ENCODE data around the gene IL37. TPM values are rescaled to one million over a fixed set of nuclear protein-coding genes. Genes with fewer than 3 reads are reported as not detected.

The IL37 gene, protein sequence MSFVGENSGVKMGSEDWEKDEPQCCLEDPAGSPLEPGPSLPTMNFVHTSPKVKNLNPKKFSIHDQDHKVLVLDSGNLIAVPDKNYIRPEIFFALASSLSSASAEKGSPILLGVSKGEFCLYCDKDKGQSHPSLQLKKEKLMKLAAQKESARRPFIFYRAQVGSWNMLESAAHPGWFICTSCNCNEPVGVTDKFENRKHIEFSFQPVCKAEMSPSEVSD
- total RNA-seq = 1 to 10 TPM in 2 of 4 donors, not detected in 2; 1.1 to 2.6 TPM

DNA sequence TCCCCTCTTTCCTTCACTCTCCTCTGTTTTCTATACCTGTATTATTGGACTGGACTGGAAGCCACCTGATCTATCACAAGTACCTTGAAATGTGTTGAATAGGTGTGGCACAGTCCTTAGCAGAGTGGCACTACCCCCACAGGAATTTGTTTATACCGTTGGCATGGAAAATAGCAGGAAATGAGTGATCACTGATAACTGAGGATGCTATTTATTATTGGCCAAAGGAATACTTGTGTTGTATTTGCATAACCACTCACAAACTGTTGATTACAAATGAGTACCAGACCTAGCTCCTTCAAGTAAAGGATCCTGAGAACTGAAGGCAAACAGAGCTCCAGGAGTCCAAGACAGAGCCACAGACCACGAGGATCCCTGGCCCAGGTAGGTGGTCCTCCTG lies at the start of gene IL37:
TSS of gene IL37 (plus strand) at position 301 of the 400 bp plus-strand sequence. CDS start 1,848 bp downstream, outside the sequence.
- intact Hi-C loops (cut with DNase I; ENCODE audit: low total_unique reads) = no loop called here

DNA sequence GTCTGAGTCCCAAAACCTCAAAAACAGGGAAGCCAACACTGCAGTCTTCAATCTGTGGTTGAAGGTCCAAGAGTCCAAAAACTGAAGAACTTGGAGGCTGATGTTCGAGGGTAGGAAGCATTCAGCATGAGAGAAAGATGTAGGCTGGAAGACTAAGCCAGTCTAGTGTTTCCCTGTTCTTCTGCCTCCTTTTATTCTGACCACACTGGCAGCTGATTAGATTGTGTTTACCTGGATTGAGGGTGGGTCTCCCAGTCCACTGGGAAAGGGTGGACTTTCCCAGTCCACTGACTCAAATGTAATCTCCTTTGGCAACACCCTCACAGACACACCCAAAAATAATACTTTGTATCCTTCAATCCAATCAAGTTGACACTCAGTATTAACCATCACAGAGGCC lies 46.9 kb upstream of the IL37 start:
- no peaks in the 10 kb centered on the region for H3K36me3 ChIP-seq
- peaks cover 3 to 14% (median 9%) of the 10 kb centered on the region in 4 donors for H3K4me1 ChIP-seq
- WGBS, 2 donors (ENCODE audit: low coverage in 1 of 2) = 81% methylated on average over 1 of the region's 1 CpG; no CpG with 5 or more reads in 1 of the 2 donors
- TF ChIP-seq, protein P1, sequence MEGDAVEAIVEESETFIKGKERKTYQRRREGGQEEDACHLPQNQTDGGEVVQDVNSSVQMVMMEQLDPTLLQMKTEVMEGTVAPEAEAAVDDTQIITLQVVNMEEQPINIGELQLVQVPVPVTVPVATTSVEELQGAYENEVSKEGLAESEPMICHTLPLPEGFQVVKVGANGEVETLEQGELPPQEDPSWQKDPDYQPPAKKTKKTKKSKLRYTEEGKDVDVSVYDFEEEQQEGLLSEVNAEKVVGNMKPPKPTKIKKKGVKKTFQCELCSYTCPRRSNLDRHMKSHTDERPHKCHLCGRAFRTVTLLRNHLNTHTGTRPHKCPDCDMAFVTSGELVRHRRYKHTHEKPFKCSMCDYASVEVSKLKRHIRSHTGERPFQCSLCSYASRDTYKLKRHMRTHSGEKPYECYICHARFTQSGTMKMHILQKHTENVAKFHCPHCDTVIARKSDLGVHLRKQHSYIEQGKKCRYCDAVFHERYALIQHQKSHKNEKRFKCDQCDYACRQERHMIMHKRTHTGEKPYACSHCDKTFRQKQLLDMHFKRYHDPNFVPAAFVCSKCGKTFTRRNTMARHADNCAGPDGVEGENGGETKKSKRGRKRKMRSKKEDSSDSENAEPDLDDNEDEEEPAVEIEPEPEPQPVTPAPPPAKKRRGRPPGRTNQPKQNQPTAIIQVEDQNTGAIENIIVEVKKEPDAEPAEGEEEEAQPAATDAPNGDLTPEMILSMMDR (IDR thresholded peaks at IDR 0.05) = no peak
- TF ChIP-seq EP300 (IDR thresholded peaks at IDR 0.05; ENCODE audit: low read depth) = no peak
- TF ChIP-seq POLR2A (IDR thresholded peaks at IDR 0.05) = no peak
- no peak for TF ChIP-seq POLR2AphosphoS5 (IDR thresholded peaks at IDR 0.05)
- no peak for DNase-seq
- H3K27ac ChIP-seq = no peak overlapping the region
- H3K9me3 ChIP-seq = peaks cover 5 to 12% of the 10 kb centered on the region in 2 donors
- H3K4me3 ChIP-seq = no peak overlapping the region
- in situ Hi-C loops (cut with MboI; ENCODE audit: low pct_ligation_motif_present in 1 of 4, low pct_unique_long_range_greater_than_20kb in 1 of 4, low sequenced_read_pairs in 3 of 4) (no loop called here), intact Hi-C loops (cut with DNase I; ENCODE audit: low total_unique reads) (no loop called here)
- H3K27me3 ChIP-seq = no peaks in the 10 kb centered on the region

More for the DNA sequence above, at the start of gene IL37:
- Histone ChIP-seq H3K9me3 (no peaks in the 10 kb centered on the region), H3K4me1 (no peaks in the 10 kb centered on the region), H3K27ac (no peak within 1 kb of the TSS), H3K27me3 (no peaks in the 10 kb centered on the region), H3K4me3 (no peak within 1 kb of the TSS), H3K36me3 (no peaks in the 10 kb centered on the region)
- no peak for TF ChIP-seq EP300 (IDR thresholded peaks at IDR 0.05; ENCODE audit: low read depth)
- TF ChIP-seq POLR2AphosphoS5 (IDR thresholded peaks at IDR 0.05) = no peak
- TF ChIP-seq, protein P1 (IDR thresholded peaks at IDR 0.05) = no peak
- no peak for TF ChIP-seq POLR2A (IDR thresholded peaks at IDR 0.05)
- WGBS, 2 donors (ENCODE audit: low coverage in 1 of 2) = 32 to 63% methylated on average over 1 to 2 of the region's 2 CpGs
- DNase-seq = no peak
- in situ Hi-C loops (cut with MboI; ENCODE audit: low pct_ligation_motif_present in 1 of 4, low pct_unique_long_range_greater_than_20kb in 1 of 4, low sequenced_read_pairs in 3 of 4) = no loop called here

GRCh38 chr2:112866128-112866835 lies 44.7 kb upstream of the IL37 start:
- intact Hi-C loops (cut with DNase I; ENCODE audit: low total_unique reads) (no loop called here), in situ Hi-C loops (cut with MboI; ENCODE audit: low pct_ligation_motif_present in 1 of 4, low pct_unique_long_range_greater_than_20kb in 1 of 4, low sequenced_read_pairs in 3 of 4) (no loop called here)
- peaks cover 0 to 5% of the 10 kb centered on the region in 2 donors for H3K9me3 ChIP-seq
- H3K4me1 ChIP-seq = peaks cover 7 to 36% (median 24%) of the 10 kb centered on the region in 4 donors
- 50 to 51% methylated on average over 5 to 8 of the region's 8 CpGs for WGBS, 2 donors (ENCODE audit: low coverage in 1 of 2)
- H3K4me3 ChIP-seq = no peak overlapping the region
- no peaks in the 10 kb centered on the region for H3K27me3 ChIP-seq
- H3K27ac ChIP-seq = peak overlapping the region in 3 of 4 donors; percentile 18 to 47 (median 46)
- H3K36me3 ChIP-seq = no peaks in the 10 kb centered on the region
- TF ChIP-seq POLR2A (IDR thresholded peaks at IDR 0.05) (no peak), POLR2AphosphoS5 (IDR thresholded peaks at IDR 0.05) (peak in 2 of 3 donors; percentile 46)
- DNase-seq = peak; percentile 52

GRCh38 chr2:112867701-112868631 lies 43.0 kb upstream of the IL37 start:
- intact Hi-C loops (cut with DNase I; ENCODE audit: low total_unique reads) (no loop called here), in situ Hi-C loops (cut with MboI; ENCODE audit: low pct_ligation_motif_present in 1 of 4, low pct_unique_long_range_greater_than_20kb in 1 of 4, low sequenced_read_pairs in 3 of 4) (no loop called here)
- peaks cover 7 to 38% (median 27%) of the 10 kb centered on the region in 4 donors for H3K4me1 ChIP-seq
- no peak for TF ChIP-seq POLR2A (IDR thresholded peaks at IDR 0.05)
- no peak for TF ChIP-seq POLR2AphosphoS5 (IDR thresholded peaks at IDR 0.05)
- TF ChIP-seq, protein P1 (IDR thresholded peaks at IDR 0.05) = no peak
- TF ChIP-seq EP300 (IDR thresholded peaks at IDR 0.05; ENCODE audit: low read depth) = no peak
- H3K27me3 ChIP-seq = no peaks in the 10 kb centered on the region
- H3K27ac ChIP-seq = peak overlapping the region in 3 of 4 donors; percentile 17 to 71 (median 65)
- H3K9me3 ChIP-seq = no peaks in the 10 kb centered on the region
- H3K4me3 ChIP-seq = no peak overlapping the region
- H3K36me3 ChIP-seq = no peaks in the 10 kb centered on the region
- DNase-seq = peak; percentile 34
- 54 to 65% methylated on average over 5 to 7 of the region's 7 CpGs for WGBS, 2 donors (ENCODE audit: low coverage in 1 of 2)
